Measurements from ENCODE around the gene TFAP2A. TPM values are rescaled to one million over a fixed set of nuclear protein-coding genes. Genes with fewer than 3 reads are reported as not detected.

TFAP2A gene
- total and polyA plus RNA-seq, 9 donors: 0.10 to 0.67 (median 0.15) TPM; not detected in 1

GRCh38 chr6:10350720-10351119 lies 64.2 kb downstream of the TFAP2A start:
- H3K4me1 ChIP-seq (ENCODE audit: insufficient read depth): no peaks in the 10 kb centered on the region
- H3K9me3 ChIP-seq: no peaks in the 10 kb centered on the region
- H3K36me3 ChIP-seq: no peaks in the 10 kb centered on the region
- no peak for TF ChIP-seq CTCF (IDR thresholded peaks at IDR 0.05)
- H3K4me3 ChIP-seq: no peak overlapping the region
- intact Hi-C loops (cut with DNase I): no loop called here
- H3K27ac ChIP-seq: no peak overlapping the region
- DNase-seq: no peak
- 40 to 63% (median 45%) methylated on average over 2 of the region's 2 CpGs for WGBS, 3 donors
- H3K27me3 ChIP-seq: no peaks in the 10 kb centered on the region

GRCh38 chr6:10347561-10348327 lies 67.1 kb downstream of the TFAP2A start:
- Histone ChIP-seq H3K27ac (no peak overlapping the region), H3K36me3 (no peaks in the 10 kb centered on the region), H3K4me1 (ENCODE audit: insufficient read depth) (no peaks in the 10 kb centered on the region), H3K27me3 (no peaks in the 10 kb centered on the region), H3K9me3 (no peaks in the 10 kb centered on the region), H3K4me3 (no peak overlapping the region)
- intact Hi-C loops (cut with DNase I): no loop called here
- DNase-seq: no peak
- TF ChIP-seq CTCF (IDR thresholded peaks at IDR 0.05) (no peak), EP300 (IDR thresholded peaks at IDR 0.05) (no peak), POLR2A (IDR thresholded peaks at IDR 0.05) (no peak)
- WGBS, 3 donors: 77 to 80% (median 78%) methylated on average over 11 of the region's 11 CpGs

Small RNA genes lying within 50 kb of the gene (microRNA-seq; reads per million reads assigned to microRNA genes)
- gene MIR5689: 0 reads per million in 3 donors

Small RNA genes lying within 50 kb of the gene (small RNA-seq; reads per million reads assigned to genes)
- gene MIR5689: not detected

Other genes with a start within 250 kb of the TFAP2A start
- 1 to 10 TPM in 5 of 7 donors, under 1 TPM in 2; 0.92 to 3.8 (median 1.3) TPM for gene GCNT2, start 106.3 kb upstream of the TFAP2A start, total RNA-seq
- 1 to 10 TPM; 1.8 to 3.4 TPM for gene GCNT2, start 106.3 kb upstream of the TFAP2A start, polyA plus RNA-seq

All from ovary (tissue), 9 donors.